A204.1 (cell line): ENCODE data around the gene ZNF410.

Experiments used
- FAIRE-seq: peaks from 2 replicates; lab custom pipeline; 2012; peaks lifted over from hg19 to GRCh38; lab: Jason Lieb, UNC

Gene ZNF410

GRCh38 chr14:73955674-73956073 is 69.0 kb downstream of the ZNF410 start:
- no peak for FAIRE-seq

GRCh38 chr14:73958591-73958990 is 71.9 kb downstream of the ZNF410 start:
- FAIRE-seq: no peak

- FAIRE-seq: no peak
Measured at GRCh38 chr14:73961192-73961591, 74.5 kb downstream of the ZNF410 start.

- FAIRE-seq: no peak
Measured at GRCh38 chr14:73965216-73965615, 78.6 kb downstream of the ZNF410 start.

- FAIRE-seq: no peak
Measured at GRCh38 chr14:73968885-73969284, 82.2 kb downstream of the ZNF410 start.

- FAIRE-seq: no peak
Measured at GRCh38 chr14:73973497-73973896, 86.8 kb downstream of the ZNF410 start.

GRCh38 chr14:73976125-73976524 is 89.5 kb downstream of the ZNF410 start:
- FAIRE-seq: no peak

GRCh38 chr14:73977896-73978295 is 91.2 kb downstream of the ZNF410 start:
- no peak for FAIRE-seq
